ENCODE measurements around the gene FAM89B. TPM values are rescaled to one million over a fixed set of nuclear protein-coding genes. Genes with fewer than 3 reads are reported as not detected.

The FAM89B gene
- total and polyA plus RNA-seq, 10 donors, result 34.5 to 66.1 (median 48.4) TPM

- DNase-seq, result peak; percentile 88
- peaks cover 0 to 11% (median 0%) of the 10 kb centered on the region in 7 donors for H3K27me3 ChIP-seq (replicated peaks in 1 of 7)
Observed at GRCh38 chr11:65553301-65554001, 18.9 kb upstream of the FAM89B start.

GRCh38 chr11:65554057-65554818, 18.1 kb upstream of the FAM89B start:
- H3K27me3 ChIP-seq (replicated peaks in 1 of 7), result peaks cover 0 to 18% (median 0%) of the 10 kb centered on the region in 7 donors
- intact Hi-C loops (cut with DNase I; ENCODE audit: low total_unique reads), result no loop called here
- H3K36me3 ChIP-seq, result no peaks in the 10 kb centered on the region
- H3K27ac ChIP-seq, result peak overlapping the region; percentile 13 to 91 (median 43)
- peaks cover 60 to 87% (median 76%) of the 10 kb centered on the region in 6 donors for H3K4me1 ChIP-seq
- no peaks in the 10 kb centered on the region for H3K9me3 ChIP-seq
- DNase-seq, result peak; percentile 78
- WGBS, 5 donors, result 78 to 86% (median 80%) methylated on average over 18 to 27 of the region's 27 CpGs
- peak overlapping the region in 1 of 8 donors; percentile 49 for H3K4me3 ChIP-seq
- no peak for TF ChIP-seq CTCF (IDR thresholded peaks at IDR 0.05 in 8 of 11, conservative IDR thresholded peaks at IDR 0.05 in 3 of 11)
- no peak for TF ChIP-seq POLR2AphosphoS5 (IDR thresholded peaks at IDR 0.05)
- TF ChIP-seq POLR2A (IDR thresholded peaks at IDR 0.05), result no peak

More at GRCh38 chr11:65553301-65554001, 18.9 kb upstream of the FAM89B start:
- Histone ChIP-seq H3K4me3 (peak overlapping the region in 3 of 8 donors; percentile 10 to 49 (median 13)), H3K36me3 (no peaks in the 10 kb centered on the region), H3K27ac (peak overlapping the region; percentile 13 to 91 (median 32)), H3K4me1 (peaks cover 53 to 86% (median 74%) of the 10 kb centered on the region in 6 donors), H3K9me3 (no peaks in the 10 kb centered on the region)
- TF ChIP-seq POLR2AphosphoS5 (IDR thresholded peaks at IDR 0.05), result no peak
- intact Hi-C loops (cut with DNase I; ENCODE audit: low total_unique reads), result no loop called here
- WGBS, 5 donors, result 42 to 67% (median 56%) methylated on average over 20 to 37 of the region's 37 CpGs

GRCh38 chr11:65554842-65555430, 17.4 kb upstream of the FAM89B start:
- peaks cover 60 to 92% (median 81%) of the 10 kb centered on the region in 6 donors for H3K4me1 ChIP-seq
- peak overlapping the region; percentile 29 to 91 (median 62) for H3K27ac ChIP-seq
- intact Hi-C loops (cut with DNase I; ENCODE audit: low total_unique reads), result no loop called here
- WGBS, 5 donors, result 67 to 84% (median 81%) methylated on average over 4 of the region's 4 CpGs
- peaks cover 0 to 18% (median 0%) of the 10 kb centered on the region in 7 donors for H3K27me3 ChIP-seq (replicated peaks in 1 of 7)
- H3K9me3 ChIP-seq, result no peaks in the 10 kb centered on the region
- no peak overlapping the region for H3K4me3 ChIP-seq
- no peak for DNase-seq
- TF ChIP-seq POLR2A (IDR thresholded peaks at IDR 0.05), result no peak
- TF ChIP-seq POLR2AphosphoS5 (IDR thresholded peaks at IDR 0.05), result no peak
- no peak for TF ChIP-seq CTCF (IDR thresholded peaks at IDR 0.05 in 8 of 11, conservative IDR thresholded peaks at IDR 0.05 in 3 of 11)
- no peaks in the 10 kb centered on the region for H3K36me3 ChIP-seq

GRCh38 chr11:65555693-65556231, 16.6 kb upstream of the FAM89B start:
- TF ChIP-seq POLR2AphosphoS5 (IDR thresholded peaks at IDR 0.05) (peak; percentile 57 to 78 (median 72)), POLR2A (IDR thresholded peaks at IDR 0.05) (no peak), CTCF (IDR thresholded peaks at IDR 0.05 in 8 of 11, conservative IDR thresholded peaks at IDR 0.05 in 3 of 11) (no peak)

More at GRCh38 chr11:65555693-65556231, 16.6 kb upstream of the FAM89B start:
- peak; percentile 85 for DNase-seq
- Histone ChIP-seq H3K9me3 (no peaks in the 10 kb centered on the region), H3K27ac (peak overlapping the region; percentile 29 to 91 (median 78)), H3K4me3 (no peak overlapping the region), H3K27me3 (replicated peaks in 1 of 7) (peaks cover 0 to 18% (median 0%) of the 10 kb centered on the region in 7 donors), H3K36me3 (no peaks in the 10 kb centered on the region), H3K4me1 (peaks cover 59 to 98% (median 88%) of the 10 kb centered on the region in 6 donors)
- 56 to 72% (median 58%) methylated on average over 3 to 6 of the region's 6 CpGs for whole genome bisulfite sequencing, 5 donors
- intact Hi-C loops (cut with DNase I; ENCODE audit: low total_unique reads), result no loop called here

Data from spleen (tissue), 11 donors.